GM21423 (cell line): ENCODE data around the gene DEDD.

Experiments
- ATAC-seq: cut with Tn5 transposase; IDR thresholded peaks from one replicate; pipeline ENCODE4 v1.9.1; 2021; ENCODE audit warnings: mild to moderate bottlenecking, moderate library complexity; ENCODE audit not compliant: unreplicated experiment

The DEDD gene

GRCh38 chr1:161096530-161096929 is 35.9 kb downstream of the DEDD start:
- no peak for ATAC-seq

- peak; percentile 42 for ATAC-seq
These were observed 36.5 kb downstream of the DEDD start for GRCh38 chr1:161096015-161096414.

DNA sequence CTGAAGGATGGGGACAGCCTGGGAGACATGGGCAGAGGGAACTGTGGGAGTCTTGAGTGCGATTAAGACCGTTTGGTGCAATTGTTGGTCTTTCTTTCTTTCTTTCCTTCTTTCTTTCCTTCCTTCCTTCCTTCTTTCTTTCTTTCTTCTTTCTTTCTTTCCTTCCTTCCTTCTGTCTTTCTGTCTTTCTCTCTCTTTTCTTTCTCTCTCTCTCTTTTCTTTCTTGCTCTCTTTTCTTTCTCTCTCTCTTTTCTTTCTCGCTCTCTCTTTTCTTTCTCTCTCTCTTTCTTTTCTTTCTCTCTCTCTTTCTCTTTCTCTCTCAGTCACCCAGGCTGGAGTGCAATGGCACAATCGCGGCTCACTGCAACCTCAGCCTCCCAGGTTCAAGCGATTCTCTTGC is 37.2 kb downstream of the DEDD start:
- ATAC-seq, result no peak

GRCh38 chr1:161094481-161094880 is 38.0 kb downstream of the DEDD start:
- ATAC-seq, result no peak

DNA sequence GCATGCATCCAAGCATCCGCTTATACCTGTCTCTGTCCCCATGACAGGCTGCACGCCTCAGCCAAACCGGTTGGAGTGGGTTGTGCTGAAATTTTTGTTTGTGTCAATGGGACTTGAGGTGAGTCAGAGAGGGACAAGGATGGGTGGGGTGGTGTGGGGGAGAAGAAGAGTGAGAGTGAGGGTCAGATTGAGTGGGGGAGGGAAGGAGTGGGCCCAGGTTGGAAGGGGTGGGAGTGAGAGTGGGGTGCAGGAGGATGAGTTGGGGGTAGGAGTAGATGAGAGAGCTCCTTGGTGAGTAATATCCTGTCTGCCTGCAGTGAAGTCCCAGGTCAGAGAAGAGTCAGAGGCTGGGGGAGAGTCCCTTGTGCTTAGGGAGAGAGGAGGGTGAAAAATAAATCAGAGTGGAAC is 39.8 kb downstream of the DEDD start:
- no peak for ATAC-seq

- ATAC-seq, result no peak
These were observed 40.5 kb downstream of the DEDD start for GRCh38 chr1:161091796-161092507.

GRCh38 chr1:161091093-161091492 is 41.4 kb downstream of the DEDD start:
- ATAC-seq, result no peak

DNA sequence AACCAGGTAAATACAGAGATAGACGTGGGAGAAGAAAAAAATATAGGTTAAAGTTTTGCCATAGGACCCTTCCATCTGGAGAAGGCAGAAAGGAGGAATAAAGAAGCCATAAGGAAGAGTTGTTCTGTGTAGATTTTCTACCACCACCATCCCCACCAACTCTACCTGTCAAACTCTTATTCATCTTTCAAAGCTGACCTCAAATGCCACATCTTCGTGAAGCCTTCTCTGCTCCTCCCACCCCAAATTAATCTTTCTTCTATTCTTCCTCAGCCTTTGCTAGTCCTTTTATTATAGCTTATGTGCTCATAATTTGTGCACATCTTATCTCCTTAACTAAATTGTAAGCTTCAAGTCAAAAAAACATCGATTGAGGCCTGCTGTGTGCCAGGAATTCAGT is 41.9 kb downstream of the DEDD start:
- ATAC-seq, result no peak

DNA sequence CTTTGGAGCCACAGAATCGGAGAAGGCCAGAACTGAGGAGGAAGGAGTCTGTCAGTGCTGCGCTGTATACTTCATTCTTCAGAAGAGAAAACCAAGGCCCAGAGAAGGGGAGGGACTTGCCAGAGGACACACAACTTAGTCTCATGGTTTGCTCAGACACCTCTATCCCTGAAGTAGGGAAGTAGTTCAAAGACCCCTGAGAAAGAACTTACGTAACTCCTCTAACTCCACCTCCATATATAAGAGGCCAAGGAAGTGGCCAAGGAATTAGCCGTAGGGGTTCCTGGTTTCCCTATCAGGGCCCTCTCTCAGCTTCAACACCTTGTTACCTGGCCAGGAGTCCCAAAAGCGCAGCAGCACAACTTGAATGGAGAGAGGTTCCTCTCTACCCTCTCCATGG is 42.5 kb downstream of the DEDD start:
- no peak for ATAC-seq

- no peak for ATAC-seq
These were observed 43.1 kb downstream of the DEDD start, which contains the start of gene NECTIN4 for GRCh38 chr1:161089251-161089924. Gene NECTIN4 (minus strand): TSS chr1:161089558. CDS start chr1:161089296, 262 bp downstream.

DNA sequence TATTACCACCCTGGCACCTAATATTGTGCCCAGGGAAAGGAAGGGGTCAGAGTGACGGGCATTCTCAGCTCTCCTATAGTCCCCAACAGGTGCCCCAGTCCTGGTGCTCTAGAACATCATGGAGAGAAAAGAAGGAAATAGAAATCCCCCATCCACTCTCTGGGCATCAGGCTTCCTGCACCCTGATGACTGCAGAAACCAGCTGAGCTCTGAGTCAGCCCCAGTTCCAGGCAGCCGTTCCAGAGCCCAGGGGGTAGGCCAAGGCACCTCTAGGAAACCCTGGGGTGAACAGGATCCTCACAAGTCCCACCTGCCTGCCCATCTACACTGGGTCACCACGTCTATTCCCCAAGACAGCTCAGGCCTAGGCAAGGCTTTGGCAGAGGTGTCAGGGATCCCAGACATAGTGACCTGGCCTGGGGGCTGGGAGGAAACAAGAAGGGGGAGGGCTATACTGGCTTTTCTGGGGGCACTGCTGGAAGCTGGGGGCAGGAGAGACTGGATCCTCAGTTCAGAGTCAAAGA is 43.8 kb downstream of the DEDD start:
- ATAC-seq, result no peak

- ATAC-seq, result no peak
These were observed 46.0 kb downstream of the DEDD start for GRCh38 chr1:161086457-161086856.

DNA sequence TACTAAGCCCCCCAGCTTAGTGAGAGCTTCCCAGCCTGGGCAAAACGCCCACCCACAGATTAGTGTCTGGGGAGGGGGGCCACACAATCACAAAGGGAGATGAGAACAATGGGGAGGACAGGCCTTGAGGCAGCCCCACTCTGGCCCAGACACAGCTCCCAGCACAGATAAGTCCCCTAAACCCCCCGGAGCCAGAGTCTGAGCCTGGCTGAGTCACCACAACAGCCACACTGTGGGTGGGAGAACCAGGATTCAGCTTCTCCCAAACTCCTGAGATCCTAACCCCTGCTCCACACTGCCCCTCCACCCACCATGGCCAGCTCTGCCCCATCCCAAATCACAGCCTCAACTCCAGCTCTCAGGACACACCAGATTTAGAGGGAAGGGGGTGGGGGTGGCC is 47.3 kb downstream of the DEDD start:
- ATAC-seq, result no peak

DNA sequence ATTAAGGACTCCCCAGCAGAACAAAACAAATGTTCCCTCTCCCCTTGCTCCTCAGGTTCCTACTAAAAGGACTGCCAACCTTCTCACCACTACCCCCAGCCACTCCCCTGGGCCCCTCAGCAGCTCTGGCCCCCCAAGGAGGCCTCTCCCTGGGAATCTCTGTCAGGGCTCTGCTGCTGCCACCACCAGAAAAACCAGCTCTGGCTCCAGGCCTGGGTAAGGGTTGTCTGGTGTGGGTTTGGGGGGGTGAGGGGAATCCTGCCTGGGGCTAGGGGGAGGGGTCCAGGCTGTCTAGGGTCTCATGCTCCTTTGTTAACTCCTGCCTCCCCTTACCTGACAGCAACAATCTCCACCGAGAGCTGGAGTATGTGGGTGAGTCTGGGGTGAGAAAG is 47.9 kb downstream of the DEDD start:
- no peak for ATAC-seq

DNA sequence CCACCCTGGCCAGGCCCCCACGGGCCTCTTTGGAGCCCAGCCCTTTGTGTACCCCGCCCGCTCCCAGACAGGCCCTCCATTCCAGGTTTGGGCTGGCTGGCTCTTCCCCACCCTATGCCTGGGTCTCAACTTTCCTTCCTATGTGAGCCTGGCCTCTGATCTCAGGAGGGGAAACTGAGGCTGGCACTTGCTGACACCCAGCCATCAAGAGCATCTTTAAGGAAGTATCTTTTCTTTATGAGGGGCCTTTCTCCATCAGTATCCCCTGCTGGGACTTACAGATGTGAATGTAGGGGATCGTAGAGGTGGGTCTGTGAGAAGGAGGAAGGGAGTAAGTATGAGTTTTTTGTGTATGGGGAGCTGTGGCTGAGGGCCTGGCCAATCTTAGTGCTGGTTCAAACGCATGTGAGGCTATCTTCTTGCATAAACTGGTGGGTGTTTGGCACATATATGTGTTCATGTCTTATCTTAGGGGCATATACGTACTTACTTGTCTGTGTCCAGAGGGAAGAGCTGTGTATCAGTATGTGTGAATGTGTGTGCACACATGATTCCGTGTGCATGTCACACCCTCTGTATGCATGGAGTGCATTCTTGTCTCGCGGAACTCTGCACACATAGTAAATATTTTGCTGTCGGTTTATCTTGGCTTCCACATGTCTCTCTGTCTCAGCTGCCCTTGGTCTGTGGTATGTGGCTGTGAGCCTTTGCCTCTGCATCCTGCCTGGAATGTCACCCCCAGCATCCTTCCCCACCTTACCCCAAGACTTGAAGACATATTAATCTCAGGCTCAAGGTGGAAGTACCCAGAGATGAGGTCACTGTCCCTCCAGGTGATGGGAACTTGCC is 48.5 kb downstream of the DEDD start:
- no peak for ATAC-seq

- ATAC-seq, result no peak
These were observed 49.3 kb downstream of the DEDD start for GRCh38 chr1:161082996-161083747.

- ATAC-seq, result no peak
These were observed 50.0 kb downstream of the DEDD start for GRCh38 chr1:161082483-161082882.

DNA sequence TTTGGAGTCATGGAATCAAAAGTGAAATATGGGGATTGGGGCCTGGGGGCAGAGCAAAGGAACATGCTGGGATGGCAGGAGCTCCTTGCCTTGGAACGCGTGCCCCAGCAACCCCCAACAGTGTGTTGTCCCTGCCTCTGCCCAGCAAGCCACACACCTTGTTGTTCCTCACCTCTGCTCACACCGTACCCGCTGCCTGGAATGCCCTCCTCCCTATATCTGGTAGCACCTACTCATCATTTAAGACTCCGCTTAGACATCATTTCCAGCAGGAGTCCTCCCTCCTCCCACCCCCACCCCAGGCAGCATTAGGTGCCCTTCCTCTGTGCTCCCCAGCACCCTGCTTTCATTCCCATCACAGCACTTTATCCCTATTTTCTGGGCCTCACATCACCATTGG is 50.9 kb downstream of the DEDD start:
- ATAC-seq, result no peak

GRCh38 chr1:161080441-161081405 is 51.7 kb downstream of the DEDD start:
- no peak for ATAC-seq
